Cardiac fibroblast (primary cell): ENCODE measurements around the gene RBKS.

ENCODE experiments used
- DNase-seq, 2 donors: peaks; one replicate each; pipeline versions ENCODE4 v3.0.0 to v3.0.0-alpha.2; 2010; ENCODE audit warnings: low read depth in 2 of 2
- H3K4me3 ChIP-seq, 2 donors: replicated peaks in 1 of 2; 1 replicate in 1 of 2; 2 replicates in 1 of 2; pipeline ENCODE4 v1.5.1; 2011; ENCODE audit warnings: low read depth in 2 of 2, low read length in 2 of 2, mild to moderate bottlenecking in 2 of 2, moderate library complexity in 1 of 2
- TF ChIP-seq, protein P1 (sequence below): IDR thresholded peaks from one replicate; pipeline ENCODE4 v1.5.1; 2011; ENCODE audit warnings: low read depth, mild to moderate bottlenecking, low read length, inconsistent platforms

RBKS gene

DNA sequence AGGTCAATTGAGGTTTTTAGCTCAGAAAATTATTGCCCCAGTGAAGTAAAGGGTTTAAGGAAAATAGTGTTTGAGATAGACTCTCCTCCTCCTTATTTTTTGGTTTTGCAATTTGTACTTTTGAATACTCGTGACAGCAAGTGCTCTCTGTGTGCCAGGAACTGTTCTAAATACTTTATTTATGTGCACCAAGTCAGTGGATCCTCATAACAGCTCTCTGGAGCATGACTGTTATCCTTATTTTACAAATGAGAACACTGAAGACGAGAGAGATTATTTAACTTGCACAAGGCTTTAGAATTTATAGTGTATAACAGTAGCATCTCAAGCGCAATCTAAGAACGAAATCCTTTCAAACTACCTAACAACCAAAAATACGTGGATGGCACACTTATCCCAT is 25.0 kb upstream of the RBKS start:
- no peak overlapping the region for H3K4me3 ChIP-seq
- TF ChIP-seq, protein P1, sequence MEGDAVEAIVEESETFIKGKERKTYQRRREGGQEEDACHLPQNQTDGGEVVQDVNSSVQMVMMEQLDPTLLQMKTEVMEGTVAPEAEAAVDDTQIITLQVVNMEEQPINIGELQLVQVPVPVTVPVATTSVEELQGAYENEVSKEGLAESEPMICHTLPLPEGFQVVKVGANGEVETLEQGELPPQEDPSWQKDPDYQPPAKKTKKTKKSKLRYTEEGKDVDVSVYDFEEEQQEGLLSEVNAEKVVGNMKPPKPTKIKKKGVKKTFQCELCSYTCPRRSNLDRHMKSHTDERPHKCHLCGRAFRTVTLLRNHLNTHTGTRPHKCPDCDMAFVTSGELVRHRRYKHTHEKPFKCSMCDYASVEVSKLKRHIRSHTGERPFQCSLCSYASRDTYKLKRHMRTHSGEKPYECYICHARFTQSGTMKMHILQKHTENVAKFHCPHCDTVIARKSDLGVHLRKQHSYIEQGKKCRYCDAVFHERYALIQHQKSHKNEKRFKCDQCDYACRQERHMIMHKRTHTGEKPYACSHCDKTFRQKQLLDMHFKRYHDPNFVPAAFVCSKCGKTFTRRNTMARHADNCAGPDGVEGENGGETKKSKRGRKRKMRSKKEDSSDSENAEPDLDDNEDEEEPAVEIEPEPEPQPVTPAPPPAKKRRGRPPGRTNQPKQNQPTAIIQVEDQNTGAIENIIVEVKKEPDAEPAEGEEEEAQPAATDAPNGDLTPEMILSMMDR = no peak
- DNase-seq = peak in 1 of 2 donors; percentile 55

DNA sequence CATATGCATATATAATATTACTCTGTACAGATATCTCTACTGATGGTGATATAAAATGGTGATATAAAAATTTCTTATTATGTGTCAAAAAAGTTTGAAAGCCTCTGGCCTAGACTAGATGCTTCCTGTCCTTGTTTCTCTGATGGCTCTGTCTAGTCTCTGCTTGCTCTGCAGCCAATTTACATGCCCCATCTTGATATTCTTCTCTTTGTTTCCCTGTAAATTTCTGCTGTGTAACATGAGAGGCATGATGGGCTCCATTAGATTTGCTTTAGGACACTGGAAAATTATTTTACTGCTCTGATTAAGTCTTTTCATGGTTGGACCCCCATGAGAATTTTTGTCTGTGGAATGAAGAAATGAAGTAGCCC is 24.6 kb upstream of the RBKS start:
- H3K4me3 ChIP-seq = no peak overlapping the region
- no peak for DNase-seq
- TF ChIP-seq, protein P1 = no peak

GRCh38 chr2:27914041-27914804 is 24.0 kb upstream of the RBKS start:
- TF ChIP-seq, protein P1 = no peak
- H3K4me3 ChIP-seq = no peak overlapping the region
- no peak for DNase-seq

DNA sequence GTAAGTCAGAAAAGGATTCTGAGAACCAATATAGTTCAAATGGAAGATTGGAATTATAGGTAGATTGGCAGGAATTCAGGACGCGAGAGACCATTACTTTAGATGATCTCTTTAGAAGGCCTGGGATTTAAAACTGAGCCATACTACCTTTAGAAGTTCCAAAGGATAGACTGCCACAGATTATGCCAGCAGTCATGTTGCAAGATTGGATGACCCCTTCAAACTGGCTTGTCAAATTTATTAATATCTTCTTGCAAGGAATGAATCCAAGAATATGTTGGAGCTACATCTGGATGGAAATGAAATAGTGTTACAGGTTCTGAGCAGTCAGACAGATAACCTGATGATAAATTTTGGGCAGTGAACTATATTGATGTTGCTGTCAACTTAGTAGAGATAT is 22.3 kb upstream of the RBKS start:
- no peak overlapping the region for H3K4me3 ChIP-seq
- no peak for DNase-seq
- TF ChIP-seq, protein P1 = no peak

DNA sequence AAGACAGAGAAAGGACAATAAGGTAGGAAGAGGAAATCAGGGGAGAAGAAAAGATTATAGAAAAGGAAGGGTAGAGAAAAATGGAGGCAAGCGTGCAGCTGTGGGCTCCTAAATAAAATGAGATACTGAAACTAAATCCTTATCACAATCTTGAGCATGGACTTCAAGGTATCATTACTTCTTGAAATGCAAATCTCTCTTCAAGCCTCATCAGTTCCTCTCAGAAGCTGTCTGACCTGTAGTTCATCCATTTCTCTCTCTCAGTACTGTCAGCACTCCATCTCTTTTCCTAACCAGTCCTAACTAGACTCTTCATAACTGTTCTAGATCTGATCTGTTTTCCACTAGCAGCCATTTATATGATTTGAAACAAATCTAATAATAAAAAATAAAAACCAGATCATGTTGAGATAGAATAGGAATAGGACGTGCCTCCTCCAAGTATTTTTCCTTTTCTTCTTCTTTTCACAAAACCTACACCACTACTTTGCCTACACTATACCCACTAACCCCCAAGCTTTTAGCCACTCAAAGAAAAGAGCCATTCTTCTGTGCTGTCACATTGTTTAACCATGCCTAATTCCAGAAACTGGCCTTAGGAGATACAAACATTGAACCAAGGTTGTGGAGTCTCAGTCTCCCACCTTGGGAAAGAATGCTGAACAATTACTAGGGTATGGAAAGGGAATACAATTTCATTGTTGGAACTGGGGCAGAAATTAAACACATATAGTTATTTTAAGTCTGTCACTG is 21.4 kb upstream of the RBKS start:
- no peak for DNase-seq
- no peak overlapping the region for H3K4me3 ChIP-seq
- TF ChIP-seq, protein P1 = no peak

GRCh38 chr2:27909901-27910300 is 19.7 kb upstream of the RBKS start:
- TF ChIP-seq, protein P1 = no peak
- no peak for DNase-seq
- no peak overlapping the region for H3K4me3 ChIP-seq
